PC-3 (cell line): ENCODE data around the gene TOMM34.

Experiments
- EZH2 ChIP-seq: fragments of 300-600 bp; sonication (generic); IDR thresholded peaks from one replicate; pipeline ENCODE4 v1.6.1; 2017; ENCODE audit warnings: antibody characterized with exemption, mild to moderate bottlenecking, low read length; ENCODE audit not compliant: unreplicated experiment
- TF ChIP-seq, protein P1 (sequence below): fragments of 300-600 bp; sonication (generic); conservative IDR thresholded peaks from 2 replicates; pipeline ENCODE4 v1.5.1; 2017; ENCODE audit warnings: antibody characterized with exemption, low read depth, mild to moderate bottlenecking, low read length

- TF ChIP-seq, protein P1, sequence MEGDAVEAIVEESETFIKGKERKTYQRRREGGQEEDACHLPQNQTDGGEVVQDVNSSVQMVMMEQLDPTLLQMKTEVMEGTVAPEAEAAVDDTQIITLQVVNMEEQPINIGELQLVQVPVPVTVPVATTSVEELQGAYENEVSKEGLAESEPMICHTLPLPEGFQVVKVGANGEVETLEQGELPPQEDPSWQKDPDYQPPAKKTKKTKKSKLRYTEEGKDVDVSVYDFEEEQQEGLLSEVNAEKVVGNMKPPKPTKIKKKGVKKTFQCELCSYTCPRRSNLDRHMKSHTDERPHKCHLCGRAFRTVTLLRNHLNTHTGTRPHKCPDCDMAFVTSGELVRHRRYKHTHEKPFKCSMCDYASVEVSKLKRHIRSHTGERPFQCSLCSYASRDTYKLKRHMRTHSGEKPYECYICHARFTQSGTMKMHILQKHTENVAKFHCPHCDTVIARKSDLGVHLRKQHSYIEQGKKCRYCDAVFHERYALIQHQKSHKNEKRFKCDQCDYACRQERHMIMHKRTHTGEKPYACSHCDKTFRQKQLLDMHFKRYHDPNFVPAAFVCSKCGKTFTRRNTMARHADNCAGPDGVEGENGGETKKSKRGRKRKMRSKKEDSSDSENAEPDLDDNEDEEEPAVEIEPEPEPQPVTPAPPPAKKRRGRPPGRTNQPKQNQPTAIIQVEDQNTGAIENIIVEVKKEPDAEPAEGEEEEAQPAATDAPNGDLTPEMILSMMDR = no peak
- TF ChIP-seq EZH2 = no peak
These were observed 35.7 kb downstream of the TOMM34 start for GRCh38 chr20:44924541-44924940.
